ENCODE results near the gene NAT16.
"Not testable (repeated sequence)": the region's sequence is repeated elsewhere in the genome, so short reads cannot be mapped to it uniquely, and the experiment has no call there.

The NAT16 gene

GRCh38 chr7:101127460-101128039, 52.5 kb downstream of the NAT16 start:
- DNase-seq (ENCODE audit: low read depth, low spot score): no peak

DNA sequence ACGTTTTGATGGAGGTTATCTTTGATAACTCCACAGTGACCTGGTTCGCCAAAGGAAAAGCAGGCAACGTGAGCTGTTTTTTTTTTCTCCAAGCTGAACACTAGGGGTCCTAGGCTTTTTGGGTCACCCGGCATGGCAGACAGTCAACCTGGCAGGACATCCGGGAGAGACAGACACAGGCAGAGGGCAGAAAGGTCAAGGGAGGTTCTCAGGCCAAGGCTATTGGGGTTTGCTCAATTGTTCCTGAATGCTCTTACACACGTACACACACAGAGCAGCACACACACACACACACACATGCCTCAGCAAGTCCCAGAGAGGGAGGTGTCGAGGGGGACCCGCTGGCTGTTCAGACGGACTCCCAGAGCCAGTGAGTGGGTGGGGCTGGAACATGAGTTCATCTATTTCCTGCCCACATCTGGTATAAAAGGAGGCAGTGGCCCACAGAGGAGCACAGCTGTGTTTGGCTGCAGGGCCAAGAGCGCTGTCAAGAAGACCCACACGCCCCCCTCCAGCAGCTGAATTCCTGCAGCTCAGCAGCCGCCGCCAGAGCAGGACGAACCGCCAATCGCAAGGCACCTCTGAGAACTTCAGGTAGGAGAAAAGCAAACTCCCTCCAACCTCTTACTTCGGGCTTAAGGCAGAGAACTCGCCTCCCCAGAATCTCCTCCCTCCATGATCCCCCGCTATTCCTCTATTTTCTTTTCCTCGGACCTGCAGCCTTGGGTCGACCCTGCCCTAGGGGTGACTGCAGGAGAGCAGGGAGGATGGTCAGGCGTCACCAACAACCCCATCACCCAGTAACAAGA, 53.2 kb downstream of the NAT16 start, which contains the start of gene SERPINE1:
TSS of gene SERPINE1 (plus strand) at position 454 of the 809 bp plus-strand sequence. CDS start 1,290 bp downstream, outside the sequence.
- no peak for DNase-seq (ENCODE audit: low read depth, low spot score)

GRCh38 chr7:101125989-101126650, 54.0 kb downstream of the NAT16 start:
- no peak for DNase-seq (ENCODE audit: low read depth, low spot score)

DNA sequence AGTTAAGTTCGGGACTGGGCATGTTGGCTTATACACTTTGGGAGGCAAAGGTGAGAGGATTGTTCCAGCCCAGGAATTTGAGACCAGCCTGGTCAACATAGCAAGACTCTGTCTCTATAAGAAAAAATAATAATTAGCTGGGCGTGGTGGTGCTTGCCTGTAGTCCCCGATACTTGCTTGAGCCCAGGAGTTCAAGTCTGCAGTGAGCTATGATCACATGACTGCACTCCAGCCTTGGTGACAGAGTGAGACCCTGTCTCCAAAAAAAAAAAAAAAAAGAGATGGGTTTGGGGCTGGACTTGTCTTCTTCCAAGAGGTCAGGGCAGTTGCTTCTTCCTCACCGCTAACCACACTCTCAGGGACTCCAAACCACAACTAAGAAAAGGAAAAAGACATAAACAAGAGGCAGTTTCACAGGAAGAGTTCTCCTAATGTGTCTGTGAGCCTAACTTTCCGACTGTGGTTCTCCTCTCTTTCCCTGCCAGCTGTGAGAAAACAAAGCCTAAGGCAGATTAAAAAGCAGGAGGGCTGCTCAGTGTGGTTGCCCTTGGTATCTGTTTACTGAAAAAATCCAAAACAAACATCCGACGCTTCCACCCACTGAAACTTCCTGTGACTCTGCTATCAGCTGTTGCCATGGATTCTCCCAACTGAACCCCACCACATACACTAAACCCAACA, 55.6 kb downstream of the NAT16 start:
- DNase-seq (ENCODE audit: low read depth, low spot score): no peak

DNA sequence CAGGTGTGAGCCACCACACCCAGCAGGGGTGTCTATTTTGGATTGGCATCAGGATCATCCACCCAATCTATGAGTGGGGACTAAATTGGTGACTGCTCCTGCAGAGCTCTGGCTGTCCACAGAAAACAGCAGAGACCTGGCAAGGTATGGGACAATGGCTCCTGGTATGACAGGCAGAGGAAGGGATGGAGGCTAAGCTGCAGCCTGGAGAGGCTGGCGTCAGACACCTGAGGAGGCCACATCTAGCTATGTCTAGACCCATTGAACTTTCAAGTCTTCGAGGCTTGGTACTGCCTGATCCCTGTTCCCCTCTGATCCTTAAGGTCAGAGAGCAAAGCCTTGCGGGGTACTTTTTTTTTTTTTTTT, 56.4 kb downstream of the NAT16 start:
- no peak for DNase-seq (ENCODE audit: low read depth, low spot score)

DNA sequence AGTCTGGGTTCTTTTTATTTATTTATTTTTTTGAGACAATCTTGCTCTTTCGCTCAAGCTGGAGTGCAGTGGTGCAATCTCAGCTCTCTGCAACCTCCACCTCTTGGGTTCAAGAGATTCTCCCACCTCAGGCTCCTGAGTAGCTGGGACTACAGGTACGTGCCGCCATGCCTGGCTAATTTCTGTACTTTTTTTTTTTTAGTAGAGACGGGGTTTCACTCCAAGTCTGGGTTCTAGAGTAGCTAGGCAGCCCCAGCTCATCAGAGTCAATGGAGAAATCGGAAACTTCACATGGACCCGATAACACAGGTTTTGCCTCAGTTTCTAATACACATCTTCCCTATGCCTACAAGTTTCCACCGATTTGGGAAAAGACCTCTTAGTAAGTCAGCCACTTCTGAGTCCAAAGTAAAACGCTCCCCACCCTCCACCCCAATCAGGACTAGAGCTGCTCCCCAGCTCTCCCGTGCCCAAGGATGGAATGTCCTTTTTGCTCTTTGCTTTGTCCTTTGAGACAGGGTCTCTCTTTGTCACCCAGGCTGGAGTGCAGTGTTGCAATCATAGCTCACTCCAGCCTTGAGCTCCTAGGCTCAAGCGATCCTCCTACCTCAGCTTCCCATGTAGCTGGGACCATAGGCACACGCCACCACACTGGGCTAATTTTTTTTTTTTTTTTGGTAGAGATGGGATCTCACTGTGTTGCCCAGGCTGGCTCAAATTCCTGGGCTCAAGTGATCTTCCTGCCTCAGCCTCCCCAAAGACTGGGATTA, 57.0 kb downstream of the NAT16 start:
- DNase-seq (ENCODE audit: low read depth, low spot score): no peak

GRCh38 chr7:101121991-101122932, 57.8 kb downstream of the NAT16 start:
- DNase-seq (ENCODE audit: low read depth, low spot score): no peak

DNA sequence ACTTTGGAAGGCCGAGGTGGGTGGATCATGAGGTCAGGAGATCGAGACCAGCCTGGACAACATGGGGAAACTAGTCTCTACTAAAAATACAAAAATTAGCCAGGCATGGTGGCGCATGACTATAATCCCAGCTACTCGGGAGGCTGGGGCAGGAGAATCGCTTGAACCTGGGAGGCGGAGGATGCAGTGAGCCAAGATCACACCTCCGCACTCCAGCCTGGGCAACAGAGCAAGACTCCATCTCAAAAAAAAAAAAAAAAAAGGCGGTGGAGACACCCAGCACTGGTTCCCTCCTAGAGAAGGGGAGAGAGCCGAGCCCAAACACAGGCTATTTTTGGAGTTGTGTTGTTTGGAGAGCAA, 58.5 kb downstream of the NAT16 start:
- not testable (repeated sequence) for DNase-seq (ENCODE audit: low read depth, low spot score)

Measured in activated CD4-positive, CD25-positive, alpha-beta regulatory T cell treated with anti-CD3 and anti-CD28 coated beads, Interleukin-2, amount 50 U/mL, for 16 hours (primary cell).